T-cell (primary cell): ENCODE measurements around the gene ERGIC1. TPM values are rescaled to one million over a fixed set of nuclear protein-coding genes. Genes with fewer than 3 reads are reported as not detected.

Experiments used
- ATAC-seq, 4 experiments: fragments of 200-7000 bp in 3 of 4; fragments of 150-1000 bp in 1 of 4; cut with Tn5 transposase; replicated peaks in 1 of 4; 1 replicate in 3 of 4; 2 replicates in 1 of 4; pipeline ENCODE4 v1.10.0; 2021; ENCODE audit warnings: moderate library complexity in 3 of 4, mild to moderate bottlenecking in 2 of 4, moderate number of reproducible peaks in 1 of 4
- CTCF ChIA-PET, 2 donors: fragments of 300-600 bp; sonication (Branson Sonifier 250); formaldehyde crosslinking; loops; one replicate each; lab custom pipeline; 2022; ENCODE audit warnings: antibody characterized with exemption in 2 of 2; lab: Charles Lee
- POLR2A ChIA-PET, 2 donors: fragments of 300-600 bp; sonication (Branson Sonifier 250); formaldehyde crosslinking; loops; one replicate each; lab custom pipeline; 2022; ENCODE audit warnings: antibody characterized with exemption in 2 of 2; lab: Charles Lee
- DNase-seq, 35 experiments: peaks; one replicate each; pipeline versions ENCODE4 v3.0.0 to v3.0.0-alpha.2; 2013 to 2023
- H3K27ac ChIP-seq: one replicate; pipeline ENCODE4 v1.5.1; 2013; ENCODE audit warnings: low read length
- H3K27me3 ChIP-seq, 2 experiments: replicated peaks in 1 of 2; 1 replicate in 1 of 2; 2 replicates in 1 of 2; pipeline versions ENCODE4 v1.6.1 to v1.7.0; 2013; ENCODE audit warnings: low read length in 1 of 2, mixed read lengths in 1 of 2; ENCODE audit not compliant: control insufficient read depth in 2 of 2, insufficient read depth in 2 of 2; ENCODE audit errors: extremely low read depth in 1 of 2
- H3K36me3 ChIP-seq, 2 donors: 1 replicate in 1 of 2; 2 replicates in 1 of 2; pipeline versions ENCODE4 v1.6.1 to v1.7.0; 2013; ENCODE audit warnings: low read length in 1 of 2; ENCODE audit not compliant: control insufficient read depth in 2 of 2, insufficient read depth in 1 of 2; ENCODE audit errors: extremely low read depth in 1 of 2
- H3K4me1 ChIP-seq, 2 experiments: 1 replicate in 1 of 2; 2 replicates in 1 of 2; pipeline versions ENCODE4 v1.6.1 to v1.7.0; 2013; ENCODE audit warnings: low read length in 2 of 2, mixed read lengths in 1 of 2; ENCODE audit not compliant: insufficient read depth in 2 of 2, control insufficient read depth in 1 of 2; ENCODE audit errors: extremely low read depth in 1 of 2
- H3K4me3 ChIP-seq, 2 donors: 1 replicate in 1 of 2; 2 replicates in 1 of 2; pipeline versions ENCODE4 v1.5.1 to v1.7.0; 2013; ENCODE audit warnings: mild to moderate bottlenecking in 2 of 2, low read length in 1 of 2, moderate library complexity in 1 of 2; ENCODE audit not compliant: control insufficient read depth in 1 of 2; ENCODE audit errors: extremely low read depth in 1 of 2
- H3K9me3 ChIP-seq: 2 replicates; pipeline ENCODE4 v1.7.0; 2013
- H3K27ac Mint-ChIP-seq, 2 donors: one replicate each; pipeline ENCODE4 v1.8.0; 2020 to 2021; ENCODE audit warnings: mild to moderate bottlenecking in 2 of 2, mixed read lengths in 2 of 2
- H3K27me3 Mint-ChIP-seq, 2 donors: one replicate each; pipeline ENCODE4 v1.8.0; 2021 to 2022; ENCODE audit warnings: mixed read lengths in 2 of 2
- H3K36me3 Mint-ChIP-seq: one replicate; pipeline ENCODE4 v1.8.0; 2021; ENCODE audit warnings: mixed read lengths
- H3K4me1 Mint-ChIP-seq, 3 donors: one replicate each; pipeline ENCODE4 v1.8.0; 2020 to 2022; ENCODE audit warnings: mixed read lengths in 3 of 3, mild to moderate bottlenecking in 1 of 3
- H3K4me3 Mint-ChIP-seq, 3 donors: one replicate each; pipeline ENCODE4 v1.8.0; 2020 to 2022; ENCODE audit warnings: mild to moderate bottlenecking in 3 of 3, mixed read lengths in 3 of 3, moderate library complexity in 3 of 3
- H3K9me3 Mint-ChIP-seq, 3 donors: one replicate each; pipeline ENCODE4 v1.8.0; 2020 to 2022; ENCODE audit warnings: mixed read lengths in 3 of 3
- WGBS: methylation state at CpG from one replicate; pipeline ENCODE4 v1.1.5; 2013; ENCODE audit warnings: missing lambda C conversion rate; ENCODE audit not compliant: insufficient coverage; 5-methylcytosine and 5-hydroxymethylcytosine counted together
- total RNA-seq, 35 experiments: library from RNA in 6 of 35; stranded (reverse) in 6 of 35; fragments of 120-200 nt in 1 of 35; gene quantifications; one replicate each; pipeline versions ENCODE4 v1.2.1 to v1.2.4 and lab custom pipeline; 2013 to 2026

ERGIC1 gene
- total RNA-seq, 5 donors from 2014 or later (not counting 1 experiment from before 2014, with no cell fraction given) = 45.5 to 67.7 (median 46.8) TPM

GRCh38 chr5:172793577-172794488, 40.2 kb upstream of the ERGIC1 start:
- CTCF ChIA-PET = interaction anchor here in 1 of 2 donors (0.5 kb wide), 1 partner anchor 133 kb away, joined by 3 read pairs; no protein-coding TSS in a partner anchor

GRCh38 chr5:172795318-172795977, 38.6 kb upstream of the ERGIC1 start:
- H3K36me3 Mint-ChIP-seq = no peaks in the 10 kb centered on the region
- no peak overlapping the region for H3K4me3 Mint-ChIP-seq
- H3K9me3 Mint-ChIP-seq = no peaks in the 10 kb centered on the region
- no peaks in the 10 kb centered on the region for H3K27me3 Mint-ChIP-seq
- H3K4me1 Mint-ChIP-seq = peaks cover 5 to 12% (median 5%) of the 10 kb centered on the region in 3 donors
- Histone ChIP-seq H3K27ac (no peak overlapping the region), H3K27me3 (no peaks in the 10 kb centered on the region), H3K4me1 (peaks cover 0 to 5% of the 10 kb centered on the region in 2 experiments), H3K36me3 (no peaks in the 10 kb centered on the region), H3K9me3 (no peaks in the 10 kb centered on the region), H3K4me3 (no peak overlapping the region)
- ATAC-seq (no peak), DNase-seq (no peak)
- WGBS = 91% methylated on average over 11 of the region's 13 CpGs
- ChIA-PET POLR2A (no interaction called here), CTCF (no interaction called here)
- no peak overlapping the region for H3K27ac Mint-ChIP-seq

More at GRCh38 chr5:172793577-172794488, 40.2 kb upstream of the ERGIC1 start:
- Mint-ChIP-seq H3K27ac (no peak overlapping the region), H3K9me3 (no peaks in the 10 kb centered on the region), H3K4me1 (peaks cover 5 to 12% (median 5%) of the 10 kb centered on the region in 3 donors), H3K27me3 (no peaks in the 10 kb centered on the region), H3K36me3 (no peaks in the 10 kb centered on the region), H3K4me3 (no peak overlapping the region)
- DNase-seq (no peak), ATAC-seq (no peak)
- H3K4me3 ChIP-seq = no peak overlapping the region
- H3K4me1 ChIP-seq = peaks cover 0 to 8% of the 10 kb centered on the region in 2 experiments
- H3K9me3 ChIP-seq = no peaks in the 10 kb centered on the region
- POLR2A ChIA-PET = no interaction called here
- no peak overlapping the region for H3K27ac ChIP-seq
- H3K27me3 ChIP-seq = no peaks in the 10 kb centered on the region
- no peaks in the 10 kb centered on the region for H3K36me3 ChIP-seq
- 75% methylated on average over 9 of the region's 17 CpGs for WGBS

DNA sequence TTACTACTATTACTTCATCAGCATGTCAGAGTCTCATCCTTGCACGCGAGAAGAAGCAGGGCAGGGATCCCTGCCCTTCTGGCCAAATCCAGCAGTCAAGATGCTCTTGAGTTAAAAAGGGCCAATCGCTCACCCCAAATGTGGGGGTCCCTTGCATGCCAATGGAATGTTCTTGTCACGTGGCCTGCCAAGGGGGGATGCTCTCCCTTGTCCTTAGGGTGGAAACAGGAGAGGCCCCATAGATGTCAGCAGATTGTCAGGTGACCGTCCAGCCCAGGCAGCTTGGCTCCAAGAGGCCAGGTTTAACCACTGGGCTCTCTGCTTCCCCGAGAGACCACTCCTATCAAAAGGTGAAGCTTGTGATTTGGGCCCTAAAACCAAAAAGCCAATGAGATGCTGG, 37.7 kb upstream of the ERGIC1 start:
- Mint-ChIP-seq H3K36me3 (no peaks in the 10 kb centered on the region), H3K4me1 (peaks cover 5 to 12% (median 5%) of the 10 kb centered on the region in 3 donors), H3K4me3 (no peak overlapping the region), H3K9me3 (no peaks in the 10 kb centered on the region), H3K27ac (no peak overlapping the region), H3K27me3 (no peaks in the 10 kb centered on the region)
- Histone ChIP-seq H3K36me3 (no peaks in the 10 kb centered on the region), H3K4me3 (no peak overlapping the region), H3K4me1 (peaks cover 0 to 5% of the 10 kb centered on the region in 2 experiments), H3K27me3 (no peaks in the 10 kb centered on the region), H3K9me3 (no peaks in the 10 kb centered on the region), H3K27ac (no peak overlapping the region)
- no peak for ATAC-seq
- CTCF ChIA-PET = interaction anchor here in 1 of 2 donors (0.6 kb wide), 1 partner anchor 36 kb away, joined by 3 read pairs; no protein-coding TSS in a partner anchor
- DNase-seq = no peak
- 92% methylated on average over 3 of the region's 6 CpGs for WGBS
- POLR2A ChIA-PET = no interaction called here

DNA sequence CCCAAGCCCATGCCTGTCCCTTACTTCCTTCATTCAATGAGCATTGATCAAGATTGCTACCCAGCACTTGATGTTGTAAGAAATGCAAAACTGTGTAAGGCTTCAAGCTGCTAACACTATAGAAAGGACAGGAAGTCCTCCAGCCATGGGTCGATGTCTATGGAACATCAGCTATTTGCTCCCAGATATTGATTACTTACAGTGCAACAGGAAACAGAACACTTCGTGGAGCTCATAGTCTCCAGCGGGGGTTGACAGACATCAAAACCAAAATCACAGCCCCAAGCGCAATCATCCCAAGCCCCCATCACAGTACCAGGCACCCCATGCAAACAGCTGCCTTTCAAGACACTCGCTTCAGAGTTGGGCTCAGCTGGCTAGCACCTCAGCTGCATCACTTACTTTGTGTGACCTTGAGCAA, 36.3 kb upstream of the ERGIC1 start:
- Mint-ChIP-seq H3K4me1 (peaks cover 5 to 12% (median 5%) of the 10 kb centered on the region in 3 donors), H3K27me3 (no peaks in the 10 kb centered on the region), H3K9me3 (no peaks in the 10 kb centered on the region), H3K27ac (no peak overlapping the region), H3K4me3 (no peak overlapping the region), H3K36me3 (no peaks in the 10 kb centered on the region)
- POLR2A ChIA-PET = interaction anchor here in 1 of 2 donors (0.7 to 1.3 kb wide), 2 partner anchors 9 to 26 kb away, joined by 3 to 5 read pairs; no protein-coding TSS in a partner anchor
- Histone ChIP-seq H3K36me3 (no peaks in the 10 kb centered on the region), H3K27me3 (no peaks in the 10 kb centered on the region), H3K4me1 (peaks cover 0 to 5% of the 10 kb centered on the region in 2 experiments), H3K9me3 (no peaks in the 10 kb centered on the region), H3K27ac (no peak overlapping the region), H3K4me3 (no peak overlapping the region)
- no peak for DNase-seq
- CTCF ChIA-PET = interaction anchor here (1.0 to 1.5 kb wide), 3 partner anchors 16 to 65 kb away, joined by 4 to 9 read pairs (median 6); no protein-coding TSS in a partner anchor
- 44% methylated on average over 3 of the region's 5 CpGs for WGBS
- ATAC-seq = no peak

GRCh38 chr5:172798422-172799215, 35.4 kb upstream of the ERGIC1 start:
- no peak for ATAC-seq
- Histone ChIP-seq H3K27me3 (no peaks in the 10 kb centered on the region), H3K4me1 (peaks cover 0 to 5% of the 10 kb centered on the region in 2 experiments), H3K4me3 (no peak overlapping the region), H3K27ac (no peak overlapping the region), H3K36me3 (no peaks in the 10 kb centered on the region), H3K9me3 (no peaks in the 10 kb centered on the region)
- ChIA-PET POLR2A (interaction anchor here in 1 of 2 donors (1.3 kb wide), 1 partner anchor 27 kb away, joined by 5 read pairs; no protein-coding TSS in a partner anchor), CTCF (interaction anchor here (0.7 to 1.5 kb wide), 2 partner anchors 21 to 84 kb away, joined by 3 to 6 read pairs; no protein-coding TSS in a partner anchor)
- peaks cover 5 to 12% (median 5%) of the 10 kb centered on the region in 3 donors for H3K4me1 Mint-ChIP-seq
- H3K9me3 Mint-ChIP-seq = no peaks in the 10 kb centered on the region
- H3K27ac Mint-ChIP-seq = no peak overlapping the region
- peak in 2 of 35 experiments; percentile 4 to 7 for DNase-seq
- no peak overlapping the region for H3K4me3 Mint-ChIP-seq
- H3K36me3 Mint-ChIP-seq = no peaks in the 10 kb centered on the region
- H3K27me3 Mint-ChIP-seq = no peaks in the 10 kb centered on the region
- 78% methylated on average over 7 of the region's 14 CpGs for WGBS
